GM19438 (cell line): ENCODE measurements around the gene EIF4E3.

Experiments used
- ATAC-seq: cut with Tn5 transposase; IDR thresholded peaks from one replicate; pipeline ENCODE4 v1.9.1; 2021; ENCODE audit warnings: low read depth; ENCODE audit not compliant: unreplicated experiment

Gene EIF4E3

GRCh38 chr3:71692139-71692538 lies 33.1 kb downstream of the EIF4E3 start:
- ATAC-seq, result no peak

- ATAC-seq, result no peak
Measured at GRCh38 chr3:71690341-71690841, 34.8 kb downstream of the EIF4E3 start.

- ATAC-seq, result no peak
Measured at GRCh38 chr3:71689291-71689690, 35.9 kb downstream of the EIF4E3 start.

GRCh38 chr3:71688121-71688520 lies 37.1 kb downstream of the EIF4E3 start:
- no peak for ATAC-seq

- no peak for ATAC-seq
Measured at GRCh38 chr3:71685686-71686085, 39.5 kb downstream of the EIF4E3 start.

- no peak for ATAC-seq
Measured at GRCh38 chr3:71684757-71685386, 40.3 kb downstream of the EIF4E3 start.

- ATAC-seq, result no peak
Measured at GRCh38 chr3:71684046-71684756, 41.0 kb downstream of the EIF4E3 start.

GRCh38 chr3:71681224-71681668 lies 44.0 kb downstream of the EIF4E3 start:
- ATAC-seq, result no peak

- no peak for ATAC-seq
Measured at GRCh38 chr3:71680603-71681002, 44.6 kb downstream of the EIF4E3 start.

- ATAC-seq, result no peak
Measured at GRCh38 chr3:71676931-71677330, 48.3 kb downstream of the EIF4E3 start.

- ATAC-seq, result no peak
Measured at GRCh38 chr3:71673486-71673885, 51.7 kb downstream of the EIF4E3 start.

- ATAC-seq, result no peak
Measured at GRCh38 chr3:71672807-71673206, 52.4 kb downstream of the EIF4E3 start.

- no peak for ATAC-seq
Measured at GRCh38 chr3:71672340-71672739, 52.9 kb downstream of the EIF4E3 start.

- ATAC-seq, result no peak
Measured at GRCh38 chr3:71671216-71671845, 53.9 kb downstream of the EIF4E3 start.

GRCh38 chr3:71662568-71662967 lies 62.6 kb downstream of the EIF4E3 start:
- ATAC-seq, result no peak

- ATAC-seq, result no peak
Measured at GRCh38 chr3:71662056-71662455, 63.1 kb downstream of the EIF4E3 start.

GRCh38 chr3:71659864-71660591 lies 65.2 kb downstream of the EIF4E3 start:
- ATAC-seq, result no peak

- no peak for ATAC-seq
Measured at GRCh38 chr3:71657831-71658530, 67.2 kb downstream of the EIF4E3 start.

- ATAC-seq, result no peak
Measured at GRCh38 chr3:71655061-71655460, 70.1 kb downstream of the EIF4E3 start.

GRCh38 chr3:71653414-71653807 lies 71.8 kb downstream of the EIF4E3 start:
- no peak for ATAC-seq
